ENCODE data around the gene LRP1.

Gene LRP1

DNA sequence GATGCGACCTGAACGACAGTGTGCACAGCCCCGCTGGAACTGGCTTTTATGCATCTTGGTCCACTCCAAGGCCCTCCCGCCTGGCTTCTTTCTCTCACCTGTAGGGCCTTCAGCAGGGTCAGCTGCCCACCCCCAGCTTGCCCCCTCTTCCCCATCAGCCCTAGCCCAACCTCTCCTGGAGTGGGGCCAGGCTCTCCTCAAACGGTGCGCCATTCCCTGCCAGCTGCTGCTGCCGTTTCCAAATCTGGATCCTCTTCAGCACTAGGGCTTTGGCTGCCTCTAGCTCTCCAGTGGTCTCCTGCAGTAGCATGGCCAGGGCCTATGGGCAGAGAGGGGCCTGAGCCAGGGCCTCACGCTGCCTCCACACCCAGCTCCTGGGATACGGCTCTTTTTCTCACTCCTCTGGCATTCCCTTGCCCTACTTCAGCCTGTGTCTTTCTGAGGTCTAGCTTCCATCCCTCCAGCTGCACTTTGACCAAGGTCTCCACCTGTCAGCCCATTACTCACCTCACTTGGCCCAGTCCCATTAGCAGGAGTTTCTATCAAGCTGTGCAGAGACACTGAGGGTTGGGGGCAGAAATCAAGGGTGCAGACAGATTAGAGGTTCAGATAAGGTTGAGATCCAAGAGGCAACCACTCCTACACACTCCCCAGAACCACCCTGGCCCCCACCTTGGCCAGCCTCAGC is 22.1 kb upstream of the LRP1 start:
- TF ChIP-seq CSDC2 (CRISPR knock-in tag; IDR thresholded peaks at IDR 0.05) (no peak), TCF4 (CRISPR knock-in tag; IDR thresholded peaks at IDR 0.05; ENCODE audit: borderline replicate concordance) (no peak), BACH2 (CRISPR knock-in tag; IDR thresholded peaks at IDR 0.05; ENCODE audit: borderline replicate concordance) (no peak), ZC3H10 (CRISPR knock-in tag; IDR thresholded peaks at IDR 0.05) (no peak), SNAI2 (CRISPR knock-in tag; IDR thresholded peaks at IDR 0.05) (no peak), ZNF8 (CRISPR knock-in tag; IDR thresholded peaks at IDR 0.05) (no peak), ESRRG (CRISPR knock-in tag; IDR thresholded peaks at IDR 0.05) (no peak), OSR1 (CRISPR knock-in tag; IDR thresholded peaks at IDR 0.05) (no peak), ARNTL (CRISPR knock-in tag; IDR thresholded peaks at IDR 0.05; ENCODE audit: borderline replicate concordance, low read depth) (no peak), RARB (CRISPR knock-in tag; IDR thresholded peaks at IDR 0.05) (no peak), TOX (CRISPR knock-in tag; IDR thresholded peaks at IDR 0.05; ENCODE audit: borderline replicate concordance) (no peak), ZFP30 (CRISPR knock-in tag; IDR thresholded peaks at IDR 0.05) (no peak), ZNF70 (CRISPR knock-in tag; IDR thresholded peaks at IDR 0.05) (no peak), GLIS3 (CRISPR knock-in tag; IDR thresholded peaks at IDR 0.05) (no peak)
- TF ChIP-seq, protein P1, sequence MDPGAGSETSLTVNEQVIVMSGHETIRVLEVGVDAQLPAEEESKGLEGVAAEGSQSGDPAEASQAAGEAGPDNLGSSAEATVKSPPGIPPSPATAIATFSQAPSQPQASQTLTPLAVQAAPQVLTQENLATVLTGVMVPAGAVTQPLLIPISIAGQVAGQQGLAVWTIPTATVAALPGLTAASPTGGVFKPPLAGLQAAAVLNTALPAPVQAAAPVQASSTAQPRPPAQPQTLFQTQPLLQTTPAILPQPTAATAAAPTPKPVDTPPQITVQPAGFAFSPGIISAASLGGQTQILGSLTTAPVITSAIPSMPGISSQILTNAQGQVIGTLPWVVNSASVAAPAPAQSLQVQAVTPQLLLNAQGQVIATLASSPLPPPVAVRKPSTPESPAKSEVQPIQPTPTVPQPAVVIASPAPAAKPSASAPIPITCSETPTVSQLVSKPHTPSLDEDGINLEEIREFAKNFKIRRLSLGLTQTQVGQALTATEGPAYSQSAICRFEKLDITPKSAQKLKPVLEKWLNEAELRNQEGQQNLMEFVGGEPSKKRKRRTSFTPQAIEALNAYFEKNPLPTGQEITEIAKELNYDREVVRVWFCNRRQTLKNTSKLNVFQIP (CRISPR knock-in tag; IDR thresholded peaks at IDR 0.05; ENCODE audit: borderline replicate concordance, low read depth): no peak
- TF ChIP-seq, protein P2, sequence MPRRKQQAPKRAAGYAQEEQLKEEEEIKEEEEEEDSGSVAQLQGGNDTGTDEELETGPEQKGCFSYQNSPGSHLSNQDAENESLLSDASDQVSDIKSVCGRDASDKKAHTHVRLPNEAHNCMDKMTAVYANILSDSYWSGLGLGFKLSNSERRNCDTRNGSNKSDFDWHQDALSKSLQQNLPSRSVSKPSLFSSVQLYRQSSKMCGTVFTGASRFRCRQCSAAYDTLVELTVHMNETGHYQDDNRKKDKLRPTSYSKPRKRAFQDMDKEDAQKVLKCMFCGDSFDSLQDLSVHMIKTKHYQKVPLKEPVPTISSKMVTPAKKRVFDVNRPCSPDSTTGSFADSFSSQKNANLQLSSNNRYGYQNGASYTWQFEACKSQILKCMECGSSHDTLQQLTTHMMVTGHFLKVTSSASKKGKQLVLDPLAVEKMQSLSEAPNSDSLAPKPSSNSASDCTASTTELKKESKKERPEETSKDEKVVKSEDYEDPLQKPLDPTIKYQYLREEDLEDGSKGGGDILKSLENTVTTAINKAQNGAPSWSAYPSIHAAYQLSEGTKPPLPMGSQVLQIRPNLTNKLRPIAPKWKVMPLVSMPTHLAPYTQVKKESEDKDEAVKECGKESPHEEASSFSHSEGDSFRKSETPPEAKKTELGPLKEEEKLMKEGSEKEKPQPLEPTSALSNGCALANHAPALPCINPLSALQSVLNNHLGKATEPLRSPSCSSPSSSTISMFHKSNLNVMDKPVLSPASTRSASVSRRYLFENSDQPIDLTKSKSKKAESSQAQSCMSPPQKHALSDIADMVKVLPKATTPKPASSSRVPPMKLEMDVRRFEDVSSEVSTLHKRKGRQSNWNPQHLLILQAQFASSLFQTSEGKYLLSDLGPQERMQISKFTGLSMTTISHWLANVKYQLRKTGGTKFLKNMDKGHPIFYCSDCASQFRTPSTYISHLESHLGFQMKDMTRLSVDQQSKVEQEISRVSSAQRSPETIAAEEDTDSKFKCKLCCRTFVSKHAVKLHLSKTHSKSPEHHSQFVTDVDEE (CRISPR knock-in tag; IDR thresholded peaks at IDR 0.05): no peak
- TF ChIP-seq, protein P3, sequence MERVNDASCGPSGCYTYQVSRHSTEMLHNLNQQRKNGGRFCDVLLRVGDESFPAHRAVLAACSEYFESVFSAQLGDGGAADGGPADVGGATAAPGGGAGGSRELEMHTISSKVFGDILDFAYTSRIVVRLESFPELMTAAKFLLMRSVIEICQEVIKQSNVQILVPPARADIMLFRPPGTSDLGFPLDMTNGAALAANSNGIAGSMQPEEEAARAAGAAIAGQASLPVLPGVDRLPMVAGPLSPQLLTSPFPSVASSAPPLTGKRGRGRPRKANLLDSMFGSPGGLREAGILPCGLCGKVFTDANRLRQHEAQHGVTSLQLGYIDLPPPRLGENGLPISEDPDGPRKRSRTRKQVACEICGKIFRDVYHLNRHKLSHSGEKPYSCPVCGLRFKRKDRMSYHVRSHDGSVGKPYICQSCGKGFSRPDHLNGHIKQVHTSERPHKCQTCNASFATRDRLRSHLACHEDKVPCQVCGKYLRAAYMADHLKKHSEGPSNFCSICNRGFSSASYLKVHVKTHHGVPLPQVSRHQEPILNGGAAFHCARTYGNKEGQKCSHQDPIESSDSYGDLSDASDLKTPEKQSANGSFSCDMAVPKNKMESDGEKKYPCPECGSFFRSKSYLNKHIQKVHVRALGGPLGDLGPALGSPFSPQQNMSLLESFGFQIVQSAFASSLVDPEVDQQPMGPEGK (CRISPR knock-in tag; IDR thresholded peaks at IDR 0.05; ENCODE audit: borderline replicate concordance): no peak
- TF ChIP-seq, protein P4, sequence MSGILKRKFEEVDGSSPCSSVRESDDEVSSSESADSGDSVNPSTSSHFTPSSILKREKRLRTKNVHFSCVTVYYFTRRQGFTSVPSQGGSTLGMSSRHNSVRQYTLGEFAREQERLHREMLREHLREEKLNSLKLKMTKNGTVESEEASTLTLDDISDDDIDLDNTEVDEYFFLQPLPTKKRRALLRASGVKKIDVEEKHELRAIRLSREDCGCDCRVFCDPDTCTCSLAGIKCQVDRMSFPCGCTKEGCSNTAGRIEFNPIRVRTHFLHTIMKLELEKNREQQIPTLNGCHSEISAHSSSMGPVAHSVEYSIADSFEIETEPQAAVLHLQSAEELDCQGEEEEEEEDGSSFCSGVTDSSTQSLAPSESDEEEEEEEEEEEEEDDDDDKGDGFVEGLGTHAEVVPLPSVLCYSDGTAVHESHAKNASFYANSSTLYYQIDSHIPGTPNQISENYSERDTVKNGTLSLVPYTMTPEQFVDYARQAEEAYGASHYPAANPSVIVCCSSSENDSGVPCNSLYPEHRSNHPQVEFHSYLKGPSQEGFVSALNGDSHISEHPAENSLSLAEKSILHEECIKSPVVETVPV (CRISPR knock-in tag; IDR thresholded peaks at IDR 0.05): no peak
- TF ChIP-seq, protein P5, sequence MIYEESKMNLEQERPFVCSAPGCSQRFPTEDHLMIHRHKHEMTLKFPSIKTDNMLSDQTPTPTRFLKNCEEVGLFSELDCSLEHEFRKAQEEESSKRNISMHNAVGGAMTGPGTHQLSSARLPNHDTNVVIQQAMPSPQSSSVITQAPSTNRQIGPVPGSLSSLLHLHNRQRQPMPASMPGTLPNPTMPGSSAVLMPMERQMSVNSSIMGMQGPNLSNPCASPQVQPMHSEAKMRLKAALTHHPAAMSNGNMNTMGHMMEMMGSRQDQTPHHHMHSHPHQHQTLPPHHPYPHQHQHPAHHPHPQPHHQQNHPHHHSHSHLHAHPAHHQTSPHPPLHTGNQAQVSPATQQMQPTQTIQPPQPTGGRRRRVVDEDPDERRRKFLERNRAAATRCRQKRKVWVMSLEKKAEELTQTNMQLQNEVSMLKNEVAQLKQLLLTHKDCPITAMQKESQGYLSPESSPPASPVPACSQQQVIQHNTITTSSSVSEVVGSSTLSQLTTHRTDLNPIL (CRISPR knock-in tag; IDR thresholded peaks at IDR 0.05; ENCODE audit: low read depth): no peak
- no peak for ATAC-seq

DNA sequence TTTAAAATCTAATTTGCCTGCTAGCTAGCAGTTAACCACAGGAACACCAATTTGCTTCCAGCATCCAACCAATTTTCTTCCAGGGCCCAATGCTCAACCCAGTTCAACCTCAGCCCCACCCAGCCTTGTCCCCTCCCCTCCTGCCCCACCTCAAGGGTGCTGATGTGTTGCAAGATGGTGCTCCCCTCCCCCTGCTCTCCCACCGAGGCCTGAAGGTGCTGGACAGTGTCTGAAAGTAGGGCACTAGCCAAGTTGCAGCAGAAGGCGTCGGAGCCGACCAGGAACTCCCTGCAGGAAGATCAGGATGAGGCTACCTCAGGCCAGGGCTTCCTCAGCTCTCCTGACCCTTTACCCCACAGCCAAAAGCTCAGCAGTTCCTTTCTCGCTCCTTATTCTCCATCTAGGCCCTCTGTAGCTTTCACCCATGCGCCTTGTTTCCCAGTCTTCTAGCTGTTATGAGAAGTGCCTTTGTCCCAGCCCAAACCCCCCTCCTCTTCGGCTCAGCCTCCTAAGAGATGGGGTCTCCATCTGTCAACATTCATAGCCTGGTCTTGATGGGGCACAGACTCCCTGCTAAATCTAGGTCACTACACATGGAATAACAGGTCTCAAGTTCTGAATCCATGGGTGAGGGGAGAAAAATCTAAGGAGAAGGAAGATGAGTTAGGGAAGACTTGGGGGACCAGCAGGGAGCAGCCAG is 20.7 kb upstream of the LRP1 start:
- TF ChIP-seq ZNF8 (CRISPR knock-in tag; IDR thresholded peaks at IDR 0.05) (no peak), GLIS3 (CRISPR knock-in tag; IDR thresholded peaks at IDR 0.05) (no peak), TCF4 (CRISPR knock-in tag; IDR thresholded peaks at IDR 0.05; ENCODE audit: borderline replicate concordance) (no peak), ZFP3 (CRISPR knock-in tag; IDR thresholded peaks at IDR 0.05) (no peak), RARB (CRISPR knock-in tag; IDR thresholded peaks at IDR 0.05) (no peak), ARNTL (CRISPR knock-in tag; IDR thresholded peaks at IDR 0.05; ENCODE audit: borderline replicate concordance, low read depth) (no peak), ZNF565 (CRISPR knock-in tag; conservative IDR thresholded peaks at IDR 0.05; ENCODE audit: low read depth) (no peak), ZC3H10 (CRISPR knock-in tag; IDR thresholded peaks at IDR 0.05) (no peak), ZFP30 (CRISPR knock-in tag; IDR thresholded peaks at IDR 0.05) (no peak)
- TF ChIP-seq, protein P1 (CRISPR knock-in tag; IDR thresholded peaks at IDR 0.05; ENCODE audit: borderline replicate concordance, low read depth): no peak
- TF ChIP-seq, protein P2 (CRISPR knock-in tag; IDR thresholded peaks at IDR 0.05): no peak
- TF ChIP-seq, protein P3 (CRISPR knock-in tag; IDR thresholded peaks at IDR 0.05; ENCODE audit: borderline replicate concordance): no peak
- no peak for ATAC-seq
